HCT116 (cell line): Measurements from ENCODE around the gene MTA1. TPM values are rescaled to one million over a fixed set of nuclear protein-coding genes. Genes with fewer than 3 reads are reported as not detected.

Experiments used
- ATAC-seq: fragments of 200-7000 bp; cut with Tn5 transposase; 2 replicates; pipeline ENCODE4 v1.9.1; 2020; ENCODE audit warnings: mild to moderate bottlenecking, moderate library complexity
- BruUV-seq: library from RNA; stranded (reverse); fragments of 400-500 nt; replicated peaks from 2 replicates; lab custom pipeline; 2021; lab: Mats Ljungman, UMichigan
- CTCF ChIA-PET: fragments of 300-600 bp; sonication (Branson Sonifier 250); formaldehyde crosslinking; loops from one replicate; lab custom pipeline; 2021; ENCODE audit warnings: antibody characterized with exemption; lab: Charles Lee
- POLR2A ChIA-PET: fragments of 300-600, 350-600 bp; sonication (Branson Sonifier 250); formaldehyde crosslinking; loops from one replicate; lab custom pipeline; 2021; ENCODE audit warnings: antibody characterized with exemption; lab: Charles Lee
- RAD21 ChIA-PET, 2 experiments: fragments of 300-600 bp; sonication (Branson Sonifier 250); formaldehyde crosslinking; loops; one replicate each; lab custom pipeline; 2023; ENCODE audit warnings: low total read pairs in 2 of 2; ENCODE audit not compliant: uncharacterized antibody in 2 of 2, unreplicated experiment in 2 of 2, low non-redundant PET in 1 of 2; lab: Charles Lee
- DNase-seq: peaks from one replicate; pipeline ENCODE4 v3.0.0-alpha.2; 2010; ENCODE audit warnings: low read depth, low spot score
- H2AFZ ChIP-seq: fragments of 200-600 bp; shearing (Covaris generic), sonication (generic); 2 replicates; pipeline ENCODE4 v1.6.1; 2017; ENCODE audit warnings: low read depth, mixed run types, mixed read lengths, antibody characterized with exemption, low read length; ENCODE audit not compliant: poor library complexity, severe bottlenecking
- H3K27ac ChIP-seq: 2 replicates; pipeline ENCODE4 v1.5.1; 2012; ENCODE audit warnings: low read depth, low read length
- H3K27me3 ChIP-seq: fragments of 200-600 bp; sonication (generic); 2 replicates; pipeline ENCODE4 v1.6.1; 2016; ENCODE audit warnings: mixed run types, low read length, mixed read lengths; ENCODE audit not compliant: insufficient read depth
- H3K36me3 ChIP-seq, 2 experiments: fragments of 200-500 bp in 1 of 2; fragments of 200-600 bp in 1 of 2; sonication (Bioruptor generic) in 1 of 2; sonication (generic) in 1 of 2; 2 replicates each; pipeline versions ENCODE4 v1.5.1 to v1.6.1; 2014 to 2016; ENCODE audit warnings: low read length in 2 of 2, inconsistent platforms in 1 of 2, mixed read lengths in 1 of 2, mixed run types in 1 of 2; ENCODE audit not compliant: insufficient read depth in 2 of 2, control insufficient read depth in 1 of 2
- H3K4me1 ChIP-seq, 2 experiments: fragments of 200-600 bp in 1 of 2; sonication (generic) in 1 of 2; 2 replicates each; pipeline versions ENCODE4 v1.5.1 to v1.6.1; 2012 to 2017; ENCODE audit warnings: low read length in 2 of 2, inconsistent platforms in 1 of 2, mild to moderate bottlenecking in 1 of 2, mixed read lengths in 1 of 2, mixed run types in 1 of 2, moderate library complexity in 1 of 2; ENCODE audit not compliant: insufficient read depth in 2 of 2, control insufficient read depth in 1 of 2
- H3K4me2 ChIP-seq: fragments of 200-600 bp; sonication (generic); 2 replicates; pipeline ENCODE4 v1.6.1; 2017; ENCODE audit warnings: mixed run types, low read length, mixed read lengths
- H3K4me3 ChIP-seq, 2 experiments: fragments of 200-600 bp in 1 of 2; sonication (generic) in 1 of 2; replicated peaks in 1 of 2; 2 replicates each; pipeline ENCODE4 v1.5.1; 2011 to 2016; ENCODE audit warnings: low read length in 2 of 2, control low read depth in 1 of 2, low read depth in 1 of 2, mild to moderate bottlenecking in 1 of 2, mixed read lengths in 1 of 2, mixed run types in 1 of 2
- H3K79me2 ChIP-seq: fragments of 200-600 bp; sonication (generic); 2 replicates; pipeline ENCODE4 v1.6.1; 2017; ENCODE audit warnings: mild to moderate bottlenecking, mixed run types, low read length, moderate library complexity, mixed read lengths; ENCODE audit not compliant: insufficient read depth
- H3K9ac ChIP-seq: fragments of 200-600 bp; sonication (generic); 2 replicates; pipeline ENCODE4 v1.6.1; 2016; ENCODE audit warnings: low read length, mixed read lengths
- H3K9me2 ChIP-seq: fragments of 200-600 bp; sonication (generic), shearing (Covaris generic); 2 replicates; pipeline ENCODE4 v1.6.1; 2017; ENCODE audit warnings: mixed run types, mild to moderate bottlenecking, moderate library complexity; ENCODE audit not compliant: insufficient read depth
- H3K9me3 ChIP-seq, 2 experiments: fragments of 200-500 bp in 1 of 2; fragments of 200-600 bp in 1 of 2; sonication (Bioruptor generic) in 1 of 2; sonication (generic) in 1 of 2; 2 replicates each; pipeline ENCODE4 v1.6.1; 2014 to 2017; ENCODE audit warnings: low read length in 2 of 2, mixed read lengths in 2 of 2, inconsistent platforms in 1 of 2, low read depth in 1 of 2, mild to moderate bottlenecking in 1 of 2, mixed run types in 1 of 2, moderate library complexity in 1 of 2; ENCODE audit not compliant: control insufficient read depth in 1 of 2, insufficient read depth in 1 of 2
- H4K20me1 ChIP-seq: fragments of 200-600 bp; sonication (generic), shearing (Covaris generic); 2 replicates; pipeline ENCODE4 v1.6.1; 2017; ENCODE audit warnings: mixed run types, mild to moderate bottlenecking, moderate library complexity; ENCODE audit not compliant: insufficient read depth
- CEBPB ChIP-seq: IDR thresholded peaks from 2 replicates; pipeline ENCODE4 v1.6.1; 2012; ENCODE audit warnings: low read depth
- ELF1 ChIP-seq: IDR thresholded peaks from 2 replicates; pipeline ENCODE4 v1.6.1; 2012; ENCODE audit warnings: low read depth, borderline replicate concordance
- EZH2 ChIP-seq: fragments of 200-600 bp; sonication (generic); IDR thresholded peaks from 2 replicates; pipeline ENCODE4 v1.6.1; 2017; ENCODE audit warnings: antibody characterized with exemption, mixed run types
- EZH2phosphoT487 ChIP-seq: fragments of 200-600 bp; IDR thresholded peaks from 2 replicates; pipeline ENCODE4 v1.6.1; 2018; ENCODE audit warnings: antibody characterized with exemption, borderline replicate concordance
- JUND ChIP-seq: IDR thresholded peaks from 2 replicates; pipeline ENCODE4 v1.6.1; 2012
- POLR2A ChIP-seq: IDR thresholded peaks from 2 replicates; pipeline ENCODE4 v1.7.0; 2011; ENCODE audit warnings: borderline replicate concordance; ENCODE audit not compliant: insufficient read depth, insufficient read length; ENCODE audit errors: extremely low read depth
- POLR2AphosphoS5 ChIP-seq: IDR thresholded peaks from 2 replicates; pipeline ENCODE4 v1.6.1; 2011; ENCODE audit warnings: mild to moderate bottlenecking, low read depth, low read length, moderate library complexity
- SIN3A ChIP-seq: IDR thresholded peaks from 2 replicates; pipeline ENCODE4 v1.6.1; 2012; ENCODE audit warnings: low read depth
- SRF ChIP-seq: IDR thresholded peaks from 2 replicates; pipeline ENCODE4 v1.6.1; 2012; ENCODE audit warnings: low read depth
- ZFX ChIP-seq: fragments of 450-650 bp; IDR thresholded peaks from 2 replicates; pipeline ENCODE4 v1.6.1; 2017
- ZNF274 ChIP-seq: fragments of 200-500 bp; sonication (Bioruptor generic); IDR thresholded peaks from 2 replicates; pipeline ENCODE4 v1.6.1; 2014; ENCODE audit warnings: mild to moderate bottlenecking, low read depth, low read length, inconsistent platforms
- intact Hi-C: fragments of 100-400 bp; cut with micrococcal nuclease; formaldehyde crosslinking; loops from 2 replicates; pipeline ENCODE4 v1.10.0; 2022
- total RNA-seq: library from RNA; stranded (reverse); gene quantifications from one replicate; pipeline ENCODE4 v1.2.1, GENCODE V29; 2021; ENCODE audit not compliant: unreplicated experiment
- TF ChIP-seq, protein P1 (sequence below), 3 experiments: fragments of 200-600 bp in 1 of 3; sonication (generic) in 1 of 3; IDR thresholded peaks in 2 of 3; conservative IDR thresholded peaks in 1 of 3; 2 replicates each; pipeline ENCODE4 v1.5.1; 2012 to 2017; ENCODE audit warnings: low read depth in 2 of 3, low read length in 2 of 3, antibody characterized with exemption in 1 of 3, borderline replicate concordance in 1 of 3, control low read depth in 1 of 3, mild to moderate bottlenecking in 1 of 3, mixed read lengths in 1 of 3, mixed run types in 1 of 3, moderate library complexity in 1 of 3; ENCODE audit not compliant: insufficient read depth in 1 of 3
- TF ChIP-seq, protein P2 (sequence below): IDR thresholded peaks from 2 replicates; pipeline ENCODE4 v1.6.1; 2011; ENCODE audit warnings: mild to moderate bottlenecking, low read length, moderate library complexity; ENCODE audit not compliant: insufficient replicate concordance; ENCODE audit errors: extremely low read depth
- TF ChIP-seq, protein P3 (sequence below): IDR thresholded peaks from 2 replicates; pipeline ENCODE4 v1.6.1; 2012

MTA1 gene
- total RNA-seq, 1 experiment from 2014 or later, result 229 TPM

DNA sequence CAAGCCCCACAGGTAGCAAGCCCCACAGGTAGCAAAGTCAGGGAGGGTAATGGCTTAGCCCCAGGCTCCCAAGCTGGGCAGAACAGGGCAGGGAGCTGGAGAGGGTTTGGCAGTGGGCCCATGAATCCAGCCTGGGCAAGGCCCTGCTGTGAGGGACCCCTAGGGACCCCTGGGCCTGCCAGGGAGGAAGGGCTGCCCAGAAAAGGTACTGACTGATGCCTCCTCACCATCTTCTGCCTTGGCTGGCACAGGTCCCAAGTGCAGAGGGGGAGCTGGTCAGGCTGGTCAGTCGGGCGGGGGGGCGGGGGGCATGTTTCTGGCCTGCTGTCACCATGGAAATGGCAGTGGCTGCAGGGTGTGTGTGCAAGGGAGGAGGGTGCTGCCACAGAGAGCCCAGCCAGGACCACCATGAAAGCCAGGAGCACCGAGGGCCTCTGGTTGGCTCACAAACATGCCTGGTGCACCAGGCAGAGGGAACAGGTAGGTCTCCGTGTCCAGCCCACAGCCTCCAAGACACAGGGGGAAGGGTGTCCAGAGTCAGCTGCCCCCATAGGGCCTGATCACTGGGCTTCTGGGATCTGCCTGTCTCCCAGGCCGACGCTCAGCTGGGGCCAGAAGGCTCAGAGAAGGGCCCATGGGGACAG is 53.5 kb downstream of the MTA1 start:
- TF ChIP-seq POLR2A (no peak), SIN3A (no peak), JUND (no peak), ELF1 (no peak), EZH2phosphoT487 (no peak), SRF (no peak), EZH2 (no peak), CEBPB (no peak), ZNF274 (no peak), ZFX (no peak), POLR2AphosphoS5 (no peak)
- TF ChIP-seq, protein P1, sequence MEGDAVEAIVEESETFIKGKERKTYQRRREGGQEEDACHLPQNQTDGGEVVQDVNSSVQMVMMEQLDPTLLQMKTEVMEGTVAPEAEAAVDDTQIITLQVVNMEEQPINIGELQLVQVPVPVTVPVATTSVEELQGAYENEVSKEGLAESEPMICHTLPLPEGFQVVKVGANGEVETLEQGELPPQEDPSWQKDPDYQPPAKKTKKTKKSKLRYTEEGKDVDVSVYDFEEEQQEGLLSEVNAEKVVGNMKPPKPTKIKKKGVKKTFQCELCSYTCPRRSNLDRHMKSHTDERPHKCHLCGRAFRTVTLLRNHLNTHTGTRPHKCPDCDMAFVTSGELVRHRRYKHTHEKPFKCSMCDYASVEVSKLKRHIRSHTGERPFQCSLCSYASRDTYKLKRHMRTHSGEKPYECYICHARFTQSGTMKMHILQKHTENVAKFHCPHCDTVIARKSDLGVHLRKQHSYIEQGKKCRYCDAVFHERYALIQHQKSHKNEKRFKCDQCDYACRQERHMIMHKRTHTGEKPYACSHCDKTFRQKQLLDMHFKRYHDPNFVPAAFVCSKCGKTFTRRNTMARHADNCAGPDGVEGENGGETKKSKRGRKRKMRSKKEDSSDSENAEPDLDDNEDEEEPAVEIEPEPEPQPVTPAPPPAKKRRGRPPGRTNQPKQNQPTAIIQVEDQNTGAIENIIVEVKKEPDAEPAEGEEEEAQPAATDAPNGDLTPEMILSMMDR (IDR thresholded peaks at IDR 0.05 in 2 of 3, conservative IDR thresholded peaks at IDR 0.05 in 1 of 3; ENCODE audit: borderline replicate concordance in 1 of 3, insufficient read depth in 1 of 3, low read depth in 2 of 3, low read length in 2 of 3), result no peak
- TF ChIP-seq, protein P2, sequence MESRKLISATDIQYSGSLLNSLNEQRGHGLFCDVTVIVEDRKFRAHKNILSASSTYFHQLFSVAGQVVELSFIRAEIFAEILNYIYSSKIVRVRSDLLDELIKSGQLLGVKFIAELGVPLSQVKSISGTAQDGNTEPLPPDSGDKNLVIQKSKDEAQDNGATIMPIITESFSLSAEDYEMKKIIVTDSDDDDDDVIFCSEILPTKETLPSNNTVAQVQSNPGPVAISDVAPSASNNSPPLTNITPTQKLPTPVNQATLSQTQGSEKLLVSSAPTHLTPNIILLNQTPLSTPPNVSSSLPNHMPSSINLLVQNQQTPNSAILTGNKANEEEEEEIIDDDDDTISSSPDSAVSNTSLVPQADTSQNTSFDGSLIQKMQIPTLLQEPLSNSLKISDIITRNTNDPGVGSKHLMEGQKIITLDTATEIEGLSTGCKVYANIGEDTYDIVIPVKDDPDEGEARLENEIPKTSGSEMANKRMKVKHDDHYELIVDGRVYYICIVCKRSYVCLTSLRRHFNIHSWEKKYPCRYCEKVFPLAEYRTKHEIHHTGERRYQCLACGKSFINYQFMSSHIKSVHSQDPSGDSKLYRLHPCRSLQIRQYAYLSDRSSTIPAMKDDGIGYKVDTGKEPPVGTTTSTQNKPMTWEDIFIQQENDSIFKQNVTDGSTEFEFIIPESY, result no peak
- TF ChIP-seq, protein P3, sequence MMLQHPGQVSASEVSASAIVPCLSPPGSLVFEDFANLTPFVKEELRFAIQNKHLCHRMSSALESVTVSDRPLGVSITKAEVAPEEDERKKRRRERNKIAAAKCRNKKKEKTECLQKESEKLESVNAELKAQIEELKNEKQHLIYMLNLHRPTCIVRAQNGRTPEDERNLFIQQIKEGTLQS, result no peak
- TF ChIP-seq, all 23 proteins: peak for 0
- H4K20me1 ChIP-seq, result no peaks in the 10 kb centered on the region
- H3K9me2 ChIP-seq, result no peaks in the 10 kb centered on the region
- no peaks in the 10 kb centered on the region for H3K79me2 ChIP-seq
- DNase-seq, result no peak
- no peak for ATAC-seq
- ChIA-PET CTCF (interaction anchor here (1.0 to 4.7 kb wide), 2 partner anchors 8 to 17 kb away, joined by 3 to 20 read pairs; no protein-coding TSS in a partner anchor), RAD21 (no interaction called here), POLR2A (no interaction called here)
- H3K9me3 ChIP-seq, result no peaks in the 10 kb centered on the region
- peak overlapping the region; percentile 43 to 59 for H3K4me3 ChIP-seq
- H3K36me3 ChIP-seq, result no peaks in the 10 kb centered on the region; a peak in 1 of 4 replicates
- H3K27me3 ChIP-seq, result no peaks in the 10 kb centered on the region
- no peak overlapping the region for H2AFZ ChIP-seq
- no TSS peak for BruUV-seq
- peak overlapping the region; percentile 63 for H3K9ac ChIP-seq
- H3K4me2 ChIP-seq, result peak overlapping the region; percentile 97
- H3K4me1 ChIP-seq, result peaks cover 21 to 27% of the 10 kb centered on the region in 2 experiments
- peak overlapping the region; percentile 83 for H3K27ac ChIP-seq
- intact Hi-C loops, result no loop called here
